NCI-H128 (cell line): Measurements from ENCODE around the gene SCYL1.

Experiments
- DNase-seq: peaks from one replicate; lab custom pipeline; 2025; ENCODE audit not compliant: unreplicated experiment; lab: John Stamatoyannopoulos, UW

Gene SCYL1

GRCh38 chr11:65492637-65493366, 32.1 kb upstream of the SCYL1 start:
- DNase-seq = no peak

- no peak for DNase-seq
Measured at GRCh38 chr11:65493367-65494176, 31.3 kb upstream of the SCYL1 start.

- no peak for DNase-seq
Measured at GRCh38 chr11:65496304-65497140, 28.4 kb upstream of the SCYL1 start.

GRCh38 chr11:65497141-65498041, 27.5 kb upstream of the SCYL1 start:
- peak; percentile 97 for DNase-seq

DNA sequence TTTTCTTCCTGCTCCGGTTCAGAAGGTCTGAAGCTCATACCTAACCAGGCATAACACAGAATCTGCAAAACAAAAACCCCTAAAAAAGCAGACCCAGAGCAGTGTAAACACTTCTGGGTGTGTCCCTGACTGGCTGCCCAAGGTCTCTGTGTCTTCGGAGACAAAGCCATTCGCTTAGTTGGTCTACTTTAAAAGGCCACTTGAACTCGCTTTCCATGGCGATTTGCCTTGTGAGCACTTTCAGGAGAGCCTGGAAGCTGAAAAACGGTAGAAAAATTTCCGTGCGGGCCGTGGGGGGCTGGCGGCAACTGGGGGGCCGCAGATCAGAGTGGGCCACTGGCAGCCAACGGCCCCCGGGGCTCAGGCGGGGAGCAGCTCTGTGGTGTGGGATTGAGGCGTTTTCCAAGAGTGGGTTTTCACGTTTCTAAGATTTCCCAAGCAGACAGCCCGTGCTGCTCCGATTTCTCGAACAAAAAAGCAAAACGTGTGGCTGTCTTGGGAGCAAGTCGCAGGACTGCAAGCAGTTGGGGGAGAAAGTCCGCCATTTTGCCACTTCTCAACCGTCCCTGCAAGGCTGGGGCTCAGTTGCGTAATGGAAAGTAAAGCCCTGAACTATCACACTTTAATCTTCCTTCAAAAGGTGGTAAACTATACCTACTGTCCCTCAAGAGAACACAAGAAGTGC, 26.7 kb upstream of the SCYL1 start:
- DNase-seq = no peak

GRCh38 chr11:65498727-65498976, 26.2 kb upstream of the SCYL1 start:
- no peak for DNase-seq

DNA sequence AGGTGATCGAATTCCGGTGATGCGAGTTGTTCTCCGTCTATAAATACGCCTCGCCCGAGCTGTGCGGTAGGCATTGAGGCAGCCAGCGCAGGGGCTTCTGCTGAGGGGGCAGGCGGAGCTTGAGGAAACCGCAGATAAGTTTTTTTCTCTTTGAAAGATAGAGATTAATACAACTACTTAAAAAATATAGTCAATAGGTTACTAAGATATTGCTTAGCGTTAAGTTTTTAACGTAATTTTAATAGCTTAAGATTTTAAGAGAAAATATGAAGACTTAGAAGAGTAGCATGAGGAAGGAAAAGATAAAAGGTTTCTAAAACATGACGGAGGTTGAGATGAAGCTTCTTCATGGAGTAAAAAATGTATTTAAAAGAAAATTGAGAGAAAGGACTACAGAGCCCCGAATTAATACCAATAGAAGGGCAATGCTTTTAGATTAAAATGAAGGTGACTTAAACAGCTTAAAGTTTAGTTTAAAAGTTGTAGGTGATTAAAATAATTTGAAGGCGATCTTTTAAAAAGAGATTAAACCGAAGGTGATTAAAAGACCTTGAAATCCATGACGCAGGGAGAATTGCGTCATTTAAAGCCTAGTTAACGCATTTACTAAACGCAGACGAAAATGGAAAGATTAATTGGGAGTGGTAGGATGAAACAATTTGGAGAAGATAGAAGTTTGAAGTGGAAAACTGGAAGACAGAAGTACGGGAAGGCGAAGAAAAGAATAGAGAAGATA, 25.7 kb upstream of the SCYL1 start, which contains the start of gene MALAT1:
Gene MALAT1 (plus strand): TSS at position 69 of the 736 bp plus-strand sequence.
- DNase-seq = peak; percentile 91

GRCh38 chr11:65499713-65500386, 25.0 kb upstream of the SCYL1 start:
- DNase-seq = no peak

DNA sequence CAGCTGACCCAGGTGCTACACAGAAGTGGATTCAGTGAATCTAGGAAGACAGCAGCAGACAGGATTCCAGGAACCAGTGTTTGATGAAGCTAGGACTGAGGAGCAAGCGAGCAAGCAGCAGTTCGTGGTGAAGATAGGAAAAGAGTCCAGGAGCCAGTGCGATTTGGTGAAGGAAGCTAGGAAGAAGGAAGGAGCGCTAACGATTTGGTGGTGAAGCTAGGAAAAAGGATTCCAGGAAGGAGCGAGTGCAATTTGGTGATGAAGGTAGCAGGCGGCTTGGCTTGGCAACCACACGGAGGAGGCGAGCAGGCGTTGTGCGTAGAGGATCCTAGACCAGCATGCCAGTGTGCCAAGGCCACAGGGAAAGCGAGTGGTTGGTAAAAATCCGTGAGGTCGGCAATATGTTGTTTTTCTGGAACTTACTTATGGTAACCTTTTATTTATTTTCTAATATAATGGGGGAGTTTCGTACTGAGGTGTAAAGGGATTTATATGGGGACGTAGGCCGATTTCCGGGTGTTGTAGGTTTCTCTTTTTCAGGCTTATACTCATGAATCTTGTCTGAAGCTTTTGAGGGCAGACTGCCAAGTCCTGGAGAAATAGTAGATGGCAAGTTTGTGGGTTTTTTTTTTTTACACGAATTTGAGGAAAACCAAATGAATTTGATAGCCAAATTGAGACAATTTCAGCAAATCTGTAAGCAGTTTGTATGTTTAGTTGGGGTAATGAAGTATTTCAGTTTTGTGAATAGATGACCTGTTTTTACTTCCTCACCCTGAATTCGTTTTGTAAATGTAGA, 24.3 kb upstream of the SCYL1 start:
- DNase-seq = no peak

GRCh38 chr11:65501186-65501471, 23.8 kb upstream of the SCYL1 start:
- no peak for DNase-seq

DNA sequence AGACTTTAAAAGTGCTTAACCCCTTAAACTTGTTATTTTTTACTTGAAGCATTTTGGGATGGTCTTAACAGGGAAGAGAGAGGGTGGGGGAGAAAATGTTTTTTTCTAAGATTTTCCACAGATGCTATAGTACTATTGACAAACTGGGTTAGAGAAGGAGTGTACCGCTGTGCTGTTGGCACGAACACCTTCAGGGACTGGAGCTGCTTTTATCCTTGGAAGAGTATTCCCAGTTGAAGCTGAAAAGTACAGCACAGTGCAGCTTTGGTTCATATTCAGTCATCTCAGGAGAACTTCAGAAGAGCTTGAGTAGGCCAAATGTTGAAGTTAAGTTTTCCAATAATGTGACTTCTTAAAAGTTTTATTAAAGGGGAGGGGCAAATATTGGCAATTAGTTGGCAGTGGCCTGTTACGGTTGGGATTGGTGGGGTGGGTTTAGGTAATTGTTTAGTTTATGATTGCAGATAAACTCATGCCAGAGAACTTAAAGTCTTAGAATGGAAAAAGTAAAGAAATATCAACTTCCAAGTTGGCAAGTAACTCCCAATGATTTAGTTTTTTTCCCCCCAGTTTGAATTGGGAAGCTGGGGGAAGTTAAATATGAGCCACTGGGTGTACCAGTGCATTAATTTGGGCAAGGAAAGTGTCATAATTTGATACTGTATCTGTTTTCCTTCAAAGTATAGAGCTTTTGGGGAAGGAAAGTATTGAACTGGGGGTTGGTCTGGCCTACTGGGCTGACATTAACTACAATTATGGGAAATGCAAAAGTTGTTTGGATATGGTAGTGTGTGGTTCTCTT, 23.2 kb upstream of the SCYL1 start:
- DNase-seq = no peak

- no peak for DNase-seq
Measured at GRCh38 chr11:65502274-65502554, 22.7 kb upstream of the SCYL1 start.

DNA sequence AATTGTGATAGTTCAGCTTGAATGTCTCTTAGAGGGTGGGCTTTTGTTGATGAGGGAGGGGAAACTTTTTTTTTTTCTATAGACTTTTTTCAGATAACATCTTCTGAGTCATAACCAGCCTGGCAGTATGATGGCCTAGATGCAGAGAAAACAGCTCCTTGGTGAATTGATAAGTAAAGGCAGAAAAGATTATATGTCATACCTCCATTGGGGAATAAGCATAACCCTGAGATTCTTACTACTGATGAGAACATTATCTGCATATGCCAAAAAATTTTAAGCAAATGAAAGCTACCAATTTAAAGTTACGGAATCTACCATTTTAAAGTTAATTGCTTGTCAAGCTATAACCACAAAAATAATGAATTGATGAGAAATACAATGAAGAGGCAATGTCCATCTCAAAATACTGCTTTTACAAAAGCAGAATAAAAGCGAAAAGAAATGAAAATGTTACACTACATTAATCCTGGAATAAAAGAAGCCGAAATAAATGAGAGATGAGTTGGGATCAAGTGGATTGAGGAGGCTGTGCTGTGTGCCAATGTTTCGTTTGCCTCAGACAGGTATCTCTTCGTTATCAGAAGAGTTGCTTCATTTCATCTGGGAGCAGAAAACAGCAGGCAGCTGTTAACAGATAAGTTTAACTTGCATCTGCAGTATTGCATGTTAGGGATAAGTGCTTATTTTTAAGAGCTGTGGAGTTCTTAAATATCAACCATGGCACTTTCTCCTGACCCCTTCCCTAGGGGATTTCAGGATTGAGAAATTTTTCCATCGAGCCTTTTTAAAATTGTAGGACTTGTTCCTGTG, 22.1 kb upstream of the SCYL1 start:
- DNase-seq = no peak

GRCh38 chr11:65503368-65503948, 21.4 kb upstream of the SCYL1 start:
- no peak for DNase-seq

GRCh38 chr11:65503949-65504673, 20.8 kb upstream of the SCYL1 start:
- DNase-seq = no peak
